ENCODE measurements around the gene AMTN. TPM values are rescaled to one million over a fixed set of nuclear protein-coding genes. Genes with fewer than 3 reads are reported as not detected.
A peak's percentile ranks its signal among the peaks of the same experiment; 100 is the strongest.

The AMTN gene
- total and polyA plus RNA-seq, 2 of the 8 experiments (the other 6 are each of a cell fraction or from before 2014, with no cell fraction given) = not detected

DNA sequence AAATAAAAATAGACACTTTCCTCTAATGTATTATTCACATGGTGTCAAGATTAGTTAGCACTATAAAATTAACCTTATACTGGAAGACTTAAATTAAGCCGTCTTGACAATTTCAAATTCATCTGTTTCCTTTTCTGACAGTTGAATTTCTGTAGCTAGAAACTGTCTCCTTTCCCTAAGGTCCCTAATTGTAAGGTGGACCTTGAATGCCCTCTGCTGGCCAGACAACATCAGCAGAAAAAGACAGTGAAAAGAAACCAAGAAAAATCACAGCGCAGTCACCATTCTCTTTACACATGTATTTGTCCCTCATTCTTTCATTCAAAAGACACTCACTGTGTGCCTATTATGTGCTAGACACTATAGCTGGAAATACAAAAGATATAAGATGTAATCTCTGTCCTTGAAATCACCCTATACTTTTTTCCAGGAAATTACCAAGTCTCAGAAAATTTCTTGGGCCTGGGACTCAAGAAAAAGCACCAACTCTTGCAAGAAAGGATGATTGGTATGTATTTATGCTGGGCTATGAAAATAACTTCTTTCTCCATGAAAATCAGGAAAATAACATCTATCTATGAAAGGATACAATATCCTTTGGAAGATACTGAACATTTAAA lies 41.0 kb downstream of the AMTN start:
- Histone ChIP-seq H3K79me1 (ENCODE audit: low read depth, low read length) (no peaks in the 10 kb centered on the region), H4K8ac (ENCODE audit: extremely low read depth, insufficient read depth, low read length) (no peak overlapping the region), H2BK5ac (ENCODE audit: low read depth, low read length) (no peak overlapping the region), H3K79me2 (ENCODE audit: control insufficient read depth in 1 of 2, insufficient read depth in 2 of 2, low read length in 2 of 2) (no peaks in the 10 kb centered on the region), H4K91ac (replicated peaks; ENCODE audit: insufficient read length, low read length) (no peak overlapping the region), H2BK15ac (ENCODE audit: low read length) (no peak overlapping the region), H3K14ac (ENCODE audit: insufficient read length) (no peak overlapping the region), H3K36me3 (ENCODE audit: control insufficient read depth in 2 of 4, insufficient read depth in 4 of 4, low read length in 3 of 4) (no peaks in the 10 kb centered on the region), H3K27ac (ENCODE audit: low read depth, low read length) (no peak overlapping the region), H3K18ac (ENCODE audit: extremely low read depth, low read length) (no peak overlapping the region), H3K4me3 (ENCODE audit: extremely low read depth in 1 of 4, insufficient read depth in 2 of 4, low read depth in 3 of 4, low read length in 4 of 4) (no peak overlapping the region), H3K27me3 (replicated peaks in 1 of 4; ENCODE audit: control insufficient read depth in 3 of 4, extremely low read depth in 1 of 4, insufficient read depth in 3 of 4, low read length in 3 of 4) (no peaks in the 10 kb centered on the region), H2BK120ac (replicated peaks; ENCODE audit: low read depth, low read length) (no peak overlapping the region), H2AK5ac (ENCODE audit: low read depth, low read length) (no peak overlapping the region), H3K9me3 (ENCODE audit: insufficient read depth in 2 of 2, low read depth in 1 of 2, low read length in 1 of 2) (no peaks in the 10 kb centered on the region), H2AFZ (ENCODE audit: low read length) (no peak overlapping the region), H4K20me1 (replicated peaks in 1 of 2; ENCODE audit: control insufficient read depth in 1 of 2, insufficient read depth in 2 of 2, low read length in 2 of 2) (no peaks in the 10 kb centered on the region), H3K4me2 (ENCODE audit: insufficient read depth in 1 of 2, low read depth in 2 of 2, low read length in 2 of 2) (no peak overlapping the region), H3K56ac (replicated peaks; ENCODE audit: insufficient read length, low read depth, low read length) (no peak overlapping the region), H4K5ac (ENCODE audit: insufficient read length, low read depth, low read length) (no peak overlapping the region), H2BK20ac (ENCODE audit: low read length) (no peak overlapping the region), H3K4me1 (replicated peaks in 1 of 4; ENCODE audit: control insufficient read depth in 3 of 4, insufficient read depth in 4 of 4, low read length in 3 of 4) (no peaks in the 10 kb centered on the region), H3K9ac (replicated peaks in 1 of 4; ENCODE audit: extremely low read depth in 1 of 4, low read depth in 3 of 4, low read length in 3 of 4) (no peak overlapping the region), H3K23me2 (ENCODE audit: low read depth, low read length) (no peaks in the 10 kb centered on the region), H3K4ac (replicated peaks; ENCODE audit: insufficient read length, low read depth, low read length) (no peak overlapping the region), H2BK12ac (ENCODE audit: low read depth, low read length) (no peak overlapping the region), H3K23ac (ENCODE audit: insufficient read length) (no peak overlapping the region)
- TF ChIP-seq USF2 (IDR thresholded peaks at IDR 0.05; ENCODE audit: low read length) (no peak), RNF2 (IDR thresholded peaks at IDR 0.05; ENCODE audit: borderline replicate concordance, low read depth, low read length, missing control alignments, poor library complexity, severe bottlenecking) (no peak), CTCF (IDR thresholded peaks at IDR 0.05; ENCODE audit: control extremely low read depth in 1 of 3, insufficient read depth in 1 of 3, low read depth in 1 of 3, low read length in 3 of 3) (peak in 2 of 3 experiments; percentile 71 to 81; a peak in 3 of 4 replicates), RAD21 (IDR thresholded peaks at IDR 0.05 in 1 of 2, conservative IDR thresholded peaks at IDR 0.05 in 1 of 2; ENCODE audit: low read depth in 2 of 2, low read length in 2 of 2) (peak; percentile 89 to 90), SRF (IDR thresholded peaks at IDR 0.05; ENCODE audit: low read depth, low read length) (no peak), SP1 (IDR thresholded peaks at IDR 0.05; ENCODE audit: low read depth, low read length) (no peak), TBP (IDR thresholded peaks at IDR 0.05; ENCODE audit: low read depth, low read length) (no peak), NANOG (IDR thresholded peaks at IDR 0.05; ENCODE audit: insufficient read depth, low read depth, low read length, poor library complexity, severe bottlenecking) (no peak)
- FAIRE-seq (peak; percentile 82), DNase-seq (ENCODE audit: low read depth in 1 of 2, low spot score in 2 of 2) (peak in 1 of 2 experiments; percentile 53)
- CTCF ChIA-PET (ENCODE audit: partially characterized antibody) = interaction anchor here (0.6 to 1.9 kb wide), 17 partner anchors 9 to 376 kb away, joined by 3 to 10 read pairs (median 3); no protein-coding TSS in a partner anchor
- POLR2A ChIA-PET (ENCODE audit: partially characterized antibody) = no interaction called here
- 47% methylated on average over 2 of the region's 2 CpGs; no CpG with 5 or more reads in 1 of the 2 experiments for WGBS, 2 experiments (ENCODE audit: extremely low coverage in 1 of 2, insufficient coverage in 1 of 2, insufficient read length in 1 of 2, insufficient replicate concordance in 2 of 2, low coverage in 1 of 2, low lambda C conversion rate in 2 of 2, missing lambda C conversion rate in 1 of 2)
